GM23248 (cell line): ENCODE measurements around the gene TXLNA. TPM values are rescaled to one million over a fixed set of nuclear protein-coding genes. Genes with fewer than 3 reads are reported as not detected.

Experiments used
- DNase-seq: peaks from one replicate; pipeline ENCODE4 v3.0.0-alpha.2; 2015
- H2AFZ ChIP-seq: fragments of 200-600 bp; sonication (generic); 2 replicates; pipeline ENCODE4 v1.6.1; 2016; ENCODE audit warnings: antibody characterized with exemption
- H3F3A ChIP-seq: fragments of 200-600 bp; sonication (generic); 2 replicates; pipeline ENCODE4 v1.6.1; 2016; ENCODE audit warnings: mild to moderate bottlenecking, antibody characterized with exemption, mixed run types; ENCODE audit not compliant: insufficient read depth
- H3K27ac ChIP-seq: fragments of 200-600 bp; sonication (generic); 2 replicates; pipeline ENCODE4 v1.5.1; 2016; ENCODE audit warnings: mild to moderate bottlenecking
- H3K27me3 ChIP-seq: fragments of 200-600 bp; sonication (generic); replicated peaks from 2 replicates; pipeline ENCODE4 v1.6.1; 2016; ENCODE audit warnings: mild to moderate bottlenecking; ENCODE audit not compliant: insufficient read depth
- H3K36me3 ChIP-seq: fragments of 200-600 bp; sonication (generic); 2 replicates; pipeline ENCODE4 v1.6.1; 2016; ENCODE audit warnings: low read depth, mild to moderate bottlenecking
- H3K4me1 ChIP-seq: fragments of 200-600 bp; sonication (generic); 2 replicates; pipeline ENCODE4 v1.6.1; 2016; ENCODE audit warnings: mild to moderate bottlenecking; ENCODE audit not compliant: insufficient read depth
- H3K4me2 ChIP-seq: fragments of 200-600 bp; sonication (generic); one replicate; pipeline ENCODE4 v1.6.1; 2016; ENCODE audit warnings: mild to moderate bottlenecking; ENCODE audit not compliant: unreplicated experiment
- H3K4me3 ChIP-seq: fragments of 200-600 bp; sonication (generic); 2 replicates; pipeline ENCODE4 v1.5.1; 2016; ENCODE audit warnings: mild to moderate bottlenecking
- H3K79me2 ChIP-seq: fragments of 200-600 bp; sonication (generic); 2 replicates; pipeline ENCODE4 v1.6.1; 2016; ENCODE audit warnings: mild to moderate bottlenecking; ENCODE audit not compliant: insufficient read depth
- H3K9ac ChIP-seq: fragments of 200-600 bp; sonication (generic); 2 replicates; pipeline ENCODE4 v1.6.1; 2016; ENCODE audit warnings: mild to moderate bottlenecking
- H3K9me2 ChIP-seq: fragments of 200-600 bp; sonication (generic); 2 replicates; pipeline ENCODE4 v1.6.1; 2016; ENCODE audit warnings: mixed run types, mild to moderate bottlenecking, moderate library complexity; ENCODE audit not compliant: insufficient read depth
- H3K9me3 ChIP-seq: fragments of 200-600 bp; sonication (generic); one replicate; pipeline ENCODE4 v1.6.1; 2017; ENCODE audit warnings: low read depth
- H4K20me1 ChIP-seq: fragments of 200-600 bp; sonication (generic); 2 replicates; pipeline ENCODE4 v1.6.0; 2016; ENCODE audit not compliant: insufficient read depth
- EZH2 ChIP-seq: fragments of 200-600 bp; sonication (generic); IDR thresholded peaks from 2 replicates; pipeline ENCODE4 v1.6.1; 2018; ENCODE audit warnings: antibody characterized with exemption, mild to moderate bottlenecking; ENCODE audit not compliant: insufficient read depth, poor library complexity, severe bottlenecking
- EZH2phosphoT487 ChIP-seq: fragments of 200-600 bp; sonication (generic); IDR thresholded peaks from 2 replicates; pipeline ENCODE4 v1.6.1; 2018; ENCODE audit warnings: antibody characterized with exemption, moderate library complexity, mild to moderate bottlenecking, low read depth; ENCODE audit not compliant: insufficient read depth
- whole genome bisulfite sequencing, 2 experiments: methylation state at CpG; one replicate each; pipeline ENCODE4 v1.1.6; 2015 to 2017; ENCODE audit warnings: low lambda C conversion rate in 2 of 2, low coverage in 1 of 2; ENCODE audit errors: missing lambda C conversion rate in 2 of 2; 5-methylcytosine and 5-hydroxymethylcytosine counted together
- in situ Hi-C: fragments of 300-500 bp; cut with MboI; formaldehyde crosslinking; loops from 2 replicates; pipeline ENCODE4 v1.15.0; 2020
- polyA plus RNA-seq: library from polyadenylated mRNA; unstranded; fragments of >200 nt; fragmentation: Nextera tagmentation; extraction: Ambion mirVana; gene quantifications from 2 replicates; pipeline ENCODE4 v1.2.1, GENCODE V29; 2016
- total RNA-seq: library from RNA; depleted of rRNA; stranded (reverse); fragments of >200 nt; shearing (Covaris generic); gene quantifications from 2 replicates; pipeline ENCODE4 v1.2.3, GENCODE V29; 2014

TXLNA gene
- total and polyA plus RNA-seq, 2 experiments from 2014 or later, result 77.6 to 92.1 TPM

- TF ChIP-seq EZH2phosphoT487, result no peak
- no peak for TF ChIP-seq EZH2
- Histone ChIP-seq H3K9me2 (no peaks in the 10 kb centered on the region), H4K20me1 (no peaks in the 10 kb centered on the region), H3K4me2 (peak within 1 kb of the TSS; percentile 95), H3K79me2 (peaks cover 80% of the 10 kb centered on the region), H3F3A (no peaks in the 10 kb centered on the region), H3K9me3 (no peaks in the 10 kb centered on the region), H3K4me1 (peaks cover 28% of the 10 kb centered on the region), H3K36me3 (peaks cover 20% of the 10 kb centered on the region), H3K27me3 (no peaks in the 10 kb centered on the region), H3K4me3 (peak within 1 kb of the TSS; percentile 95), H2AFZ (peak within 1 kb of the TSS; percentile 87), H3K9ac (peak within 1 kb of the TSS; percentile 100), H3K27ac (peak within 1 kb of the TSS; percentile 86)
- peak; percentile 98 for DNase-seq
- in situ Hi-C loops, result no loop called here
- 2 to 4% methylated on average over 42 to 46 of the region's 46 CpGs for WGBS, 2 experiments
Measured at GRCh38 chr1:32221980-32222755, 42.7 kb downstream of the TXLNA start, which contains the start of the genes EIF3I and TMEM234. Gene EIF3I (plus strand): TSS chr1:32222407. CDS start chr1:32222442, 35 bp downstream. Gene TMEM234 (minus strand): TSS chr1:32222353. CDS start chr1:32222322, 31 bp downstream.

GRCh38 chr1:32223683-32224082, 44.2 kb downstream of the TXLNA start:
- peaks cover 28% of the 10 kb centered on the region for H3K4me1 ChIP-seq
- H2AFZ ChIP-seq, result no peak overlapping the region
- no peaks in the 10 kb centered on the region for H4K20me1 ChIP-seq
- in situ Hi-C loops, result no loop called here
- H3K9ac ChIP-seq, result peak overlapping the region; percentile 100
- H3K27ac ChIP-seq, result peak overlapping the region; percentile 86; the same call in 1 of the 2 replicates
- H3K4me3 ChIP-seq, result peak overlapping the region; percentile 95
- no peaks in the 10 kb centered on the region for H3K27me3 ChIP-seq
- WGBS, 2 experiments, result 97 to 100% methylated on average over 3 of the region's 3 CpGs
- peaks cover 87% of the 10 kb centered on the region for H3K79me2 ChIP-seq
- peaks cover 11% of the 10 kb centered on the region; the same call in 1 of the 2 replicates for H3F3A ChIP-seq
- no peaks in the 10 kb centered on the region for H3K9me3 ChIP-seq
- H3K9me2 ChIP-seq, result no peaks in the 10 kb centered on the region
- peak overlapping the region; percentile 95 for H3K4me2 ChIP-seq
- no peak for TF ChIP-seq EZH2
- TF ChIP-seq EZH2phosphoT487, result no peak
- peak; percentile 26 for DNase-seq
- H3K36me3 ChIP-seq, result peaks cover 35% of the 10 kb centered on the region

GRCh38 chr1:32224285-32224684, 44.8 kb downstream of the TXLNA start:
- Histone ChIP-seq H3K27me3 (no peaks in the 10 kb centered on the region), H4K20me1 (no peaks in the 10 kb centered on the region), H3K9me2 (no peaks in the 10 kb centered on the region), H3K79me2 (peaks cover 83% of the 10 kb centered on the region), H2AFZ (no peak overlapping the region), H3K4me3 (no peak overlapping the region), H3K27ac (no peak overlapping the region), H3K4me1 (peaks cover 28% of the 10 kb centered on the region), H3K36me3 (peaks cover 40% of the 10 kb centered on the region), H3K9me3 (no peaks in the 10 kb centered on the region), H3K4me2 (no peak overlapping the region), H3K9ac (no peak overlapping the region), H3F3A (peaks cover 11% of the 10 kb centered on the region; the same call in 1 of the 2 replicates)
- WGBS, 2 experiments, result 90 to 95% methylated on average over 4 of the region's 4 CpGs
- TF ChIP-seq EZH2phosphoT487, result no peak
- TF ChIP-seq EZH2, result no peak
- in situ Hi-C loops, result no loop called here
- DNase-seq, result no peak

DNA sequence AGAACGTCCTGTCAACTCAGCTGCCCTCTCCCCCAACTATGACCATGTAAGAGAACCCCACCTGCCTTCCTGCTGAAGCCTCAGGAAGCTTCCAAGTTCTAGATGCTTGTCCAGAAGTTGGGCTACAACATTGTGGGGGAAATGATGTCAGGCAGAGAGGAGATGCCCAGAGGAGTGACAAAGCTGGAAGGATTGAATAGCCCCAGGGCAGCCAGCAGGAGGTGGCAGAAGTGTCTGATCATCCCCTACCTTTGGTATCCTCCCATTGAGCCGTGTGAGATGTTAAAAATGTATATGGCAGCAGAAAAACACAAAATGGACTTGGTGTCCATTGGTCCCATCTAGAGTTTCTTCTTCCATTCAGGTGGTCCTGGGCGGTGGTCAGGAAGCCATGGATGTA, 49.3 kb downstream of the TXLNA start:
- Histone ChIP-seq H3K9ac (no peak overlapping the region), H3K79me2 (peaks cover 38% of the 10 kb centered on the region), H3K4me3 (no peak overlapping the region), H3F3A (peaks cover 11% of the 10 kb centered on the region; the same call in 1 of the 2 replicates), H3K4me1 (peaks cover 4% of the 10 kb centered on the region; the same call in 1 of the 2 replicates), H3K27ac (no peak overlapping the region), H2AFZ (no peak overlapping the region), H3K9me3 (no peaks in the 10 kb centered on the region), H3K36me3 (peaks cover 59% of the 10 kb centered on the region), H4K20me1 (no peaks in the 10 kb centered on the region), H3K9me2 (no peaks in the 10 kb centered on the region), H3K27me3 (no peaks in the 10 kb centered on the region), H3K4me2 (no peak overlapping the region)
- WGBS, 2 experiments, result 79 to 80% methylated on average over 3 of the region's 3 CpGs
- TF ChIP-seq EZH2phosphoT487 (no peak), EZH2 (no peak)
- peak; percentile 34 for DNase-seq
- in situ Hi-C loops, result no loop called here
